Activated CD4-positive, alpha-beta memory T cell treated with anti-CD3 and anti-CD28 coated beads, Interleukin-2, amount 10 ng/mL, durations not matched to agents 7 days and 5 days (primary cell): ENCODE data around the gene IFITM10. TPM values are rescaled to one million over a fixed set of nuclear protein-coding genes. Genes with fewer than 3 reads are reported as not detected.

Experiments used
- CTCF ChIA-PET: fragments of 350-600 bp; sonication (Branson Sonifier 250); formaldehyde crosslinking; loops from one replicate; lab custom pipeline; 2021; ENCODE audit warnings: antibody characterized with exemption, inconsistent platforms; lab: Charles Lee
- POLR2A ChIA-PET: fragments of 350-600 bp; sonication (Branson Sonifier 250); formaldehyde crosslinking; loops from one replicate; lab custom pipeline; 2021; ENCODE audit warnings: antibody characterized with exemption; lab: Charles Lee
- DNase-seq: peaks from one replicate; pipeline ENCODE4 v3.0.0-alpha.2; 2020
- H3K27ac Mint-ChIP-seq: one replicate; pipeline ENCODE4 v1.8.0; 2021; ENCODE audit warnings: mild to moderate bottlenecking, mixed read lengths
- H3K27me3 Mint-ChIP-seq: one replicate; pipeline ENCODE4 v1.8.0; 2021; ENCODE audit warnings: mixed read lengths
- H3K36me3 Mint-ChIP-seq: one replicate; pipeline ENCODE4 v1.8.0; 2021; ENCODE audit warnings: low read depth, mixed read lengths
- H3K4me1 Mint-ChIP-seq: one replicate; pipeline ENCODE4 v1.8.0; 2021; ENCODE audit warnings: mixed read lengths
- H3K4me3 Mint-ChIP-seq: one replicate; pipeline ENCODE4 v1.8.0; 2021; ENCODE audit warnings: mild to moderate bottlenecking, mixed read lengths
- H3K9me3 Mint-ChIP-seq: one replicate; pipeline ENCODE4 v1.8.0; 2021; ENCODE audit warnings: mixed read lengths
- total RNA-seq, 2 experiments: library from RNA; stranded (reverse); gene quantifications; one replicate each; pipeline ENCODE4 v1.2.3, GENCODE V29; 2021

Gene IFITM10
- total RNA-seq, 2 experiments from 2014 or later: 0.70 to 1.3 TPM

DNA sequence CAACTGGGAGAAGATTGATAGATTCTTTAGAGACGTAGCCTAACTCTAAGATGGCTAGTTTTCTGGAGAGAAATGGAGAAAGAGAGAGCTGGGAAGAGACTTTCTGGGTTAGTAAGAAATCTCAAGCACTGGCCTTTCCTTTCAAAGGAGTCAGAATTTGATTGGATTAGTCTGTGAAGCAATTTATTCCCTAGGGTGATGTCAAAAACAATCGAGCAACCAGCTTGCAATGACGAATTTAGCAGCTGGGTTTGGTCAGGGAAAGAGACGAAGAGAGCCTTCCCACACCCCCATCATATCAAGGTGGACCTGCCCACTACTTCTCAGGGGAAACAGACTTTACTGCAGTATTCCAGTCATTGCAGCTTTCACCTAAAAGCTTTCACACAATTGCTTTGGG is 42.6 kb downstream of the IFITM10 start:
- CTCF ChIA-PET: interaction anchor here (1.1 to 4.0 kb wide), 4 partner anchors 14 to 175 kb away, joined by 4 to 27 read pairs (median 16); no protein-coding TSS in a partner anchor
- H3K4me1 Mint-ChIP-seq: peaks cover 6% of the 10 kb centered on the region

DNA sequence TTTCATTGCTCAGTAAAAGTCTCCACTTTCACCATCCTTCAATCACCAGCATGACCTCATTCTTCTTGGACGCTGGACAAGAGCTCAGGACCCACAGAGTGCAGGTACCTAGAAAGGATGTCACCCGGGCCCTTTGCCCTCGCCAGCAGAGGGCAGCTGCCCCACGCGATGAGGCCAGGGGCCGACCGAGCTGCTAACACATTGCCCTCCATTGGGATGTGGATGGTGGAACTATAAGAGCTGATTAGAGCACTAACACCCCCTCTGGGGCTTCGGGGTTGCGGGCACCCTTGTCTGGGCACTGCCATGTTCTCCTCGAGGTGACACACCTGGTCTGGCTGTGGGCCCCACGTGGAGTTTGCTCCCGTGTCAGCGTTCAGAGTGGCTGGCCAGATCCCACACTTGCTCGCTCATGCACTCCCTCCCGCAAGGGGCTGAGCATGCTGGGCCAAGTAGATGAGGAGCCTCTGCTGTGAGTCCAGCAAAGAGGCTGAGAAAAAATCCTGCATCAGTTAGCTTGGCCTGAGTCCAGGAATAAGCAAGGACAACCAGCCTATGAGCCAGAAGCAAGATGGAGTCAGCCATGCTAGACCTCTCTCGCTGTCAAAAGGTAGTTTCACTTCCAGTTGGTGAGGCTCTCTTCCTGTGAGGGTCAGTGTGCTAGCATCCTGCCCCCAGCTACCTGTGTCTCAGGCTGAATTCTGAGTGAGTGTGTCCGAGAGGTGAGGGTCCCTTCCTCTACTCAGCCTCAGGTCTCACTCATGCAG is 43.6 kb downstream of the IFITM10 start:
- DNase-seq: peak; percentile 38
- H3K36me3 Mint-ChIP-seq: peaks cover 2% of the 10 kb centered on the region
- H3K9me3 Mint-ChIP-seq: no peaks in the 10 kb centered on the region
- H3K4me3 Mint-ChIP-seq: no peak overlapping the region
- POLR2A ChIA-PET: interaction anchor here (1.0 kb wide), 1 partner anchor 51 kb away, joined by 3 read pairs; no protein-coding TSS in a partner anchor
- H3K27me3 Mint-ChIP-seq: peaks cover 21% of the 10 kb centered on the region
- H3K27ac Mint-ChIP-seq: no peak overlapping the region
- H3K4me1 Mint-ChIP-seq: peaks cover 6% of the 10 kb centered on the region
- CTCF ChIA-PET: interaction anchor here (1.1 to 4.0 kb wide), 5 partner anchors 13 to 176 kb away, joined by 4 to 27 read pairs (median 5); no protein-coding TSS in a partner anchor

More for the DNA sequence above, 42.6 kb downstream of the IFITM10 start:
- Mint-ChIP-seq H3K9me3 (no peaks in the 10 kb centered on the region), H3K36me3 (no peaks in the 10 kb centered on the region), H3K27me3 (peaks cover 24% of the 10 kb centered on the region), H3K4me3 (no peak overlapping the region), H3K27ac (no peak overlapping the region)
- no peak for DNase-seq
- POLR2A ChIA-PET: interaction anchor here (1.0 kb wide), 1 partner anchor 50 kb away, joined by 3 read pairs; no protein-coding TSS in a partner anchor

DNA sequence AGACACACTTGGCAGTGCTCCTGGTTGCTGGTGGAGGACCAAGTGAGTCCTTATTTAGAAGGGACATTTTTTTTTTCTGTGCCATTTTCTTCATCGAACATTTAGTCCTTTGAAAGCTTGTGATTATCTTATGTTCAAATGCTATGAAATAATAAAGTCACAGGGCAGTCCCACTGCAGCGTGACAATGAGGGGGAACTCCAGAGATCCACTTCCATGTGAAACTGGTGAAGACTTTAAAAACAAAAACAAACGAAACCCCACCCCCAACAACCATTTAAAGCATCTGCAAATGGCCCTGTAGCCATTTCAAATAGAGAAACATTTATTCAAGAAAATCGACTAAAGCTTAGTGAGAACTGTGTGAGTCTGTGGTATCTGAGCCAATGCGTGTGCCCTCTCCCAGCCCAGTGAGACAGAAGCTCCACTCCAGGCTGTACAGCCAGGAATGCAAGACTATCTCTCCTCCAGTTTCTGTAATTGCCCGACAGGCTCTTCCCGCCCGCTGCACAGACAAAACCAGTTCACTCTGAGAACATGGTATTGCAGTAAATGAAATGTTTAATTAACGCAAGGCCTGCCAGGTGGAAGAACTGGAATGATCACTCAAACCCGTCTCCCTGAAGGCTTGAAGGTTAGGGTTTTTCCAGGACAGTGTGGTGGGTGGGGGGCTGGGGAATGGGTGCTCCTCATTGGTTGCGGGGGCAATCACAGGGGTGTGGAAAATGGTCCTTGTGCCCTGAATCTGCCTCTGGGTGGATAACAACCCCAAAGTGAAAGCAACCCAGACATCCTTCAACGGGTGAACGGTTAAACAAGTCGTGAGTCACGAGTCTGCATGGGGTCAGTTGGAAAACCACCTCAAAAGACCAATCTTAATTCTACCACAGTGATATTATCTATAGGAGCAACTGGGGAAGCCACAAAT is 45.0 kb downstream of the IFITM10 start:
- peaks cover 7% of the 10 kb centered on the region for H3K36me3 Mint-ChIP-seq
- H3K4me1 Mint-ChIP-seq: peaks cover 8% of the 10 kb centered on the region
- peaks cover 2% of the 10 kb centered on the region for H3K9me3 Mint-ChIP-seq
- DNase-seq: no peak
- no peak overlapping the region for H3K27ac Mint-ChIP-seq
- H3K4me3 Mint-ChIP-seq: no peak overlapping the region
- H3K27me3 Mint-ChIP-seq: peaks cover 23% of the 10 kb centered on the region
- POLR2A ChIA-PET: no interaction called here
- CTCF ChIA-PET: interaction anchor here (1.3 to 4.0 kb wide), 4 partner anchors 11 to 127 kb away, joined by 4 to 27 read pairs (median 16); no protein-coding TSS in a partner anchor

DNA sequence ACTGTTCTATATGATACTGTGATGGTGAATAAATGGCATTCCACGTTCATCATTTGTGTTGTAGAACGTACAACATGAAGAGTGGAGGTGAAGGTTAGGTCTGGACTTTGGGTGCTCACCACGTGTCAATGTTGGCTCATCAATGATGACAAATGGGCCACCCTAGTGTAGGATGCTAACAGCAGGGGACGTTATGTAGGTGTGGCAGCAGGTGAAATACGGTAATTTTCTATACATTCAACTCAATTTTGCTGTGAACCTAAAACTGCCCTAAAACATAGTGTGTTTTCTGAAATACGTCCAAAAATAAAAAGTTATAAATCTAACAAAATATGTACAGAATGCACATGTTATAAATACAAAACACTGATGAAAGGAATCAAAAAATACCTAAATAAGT is 47.2 kb downstream of the IFITM10 start:
- H3K4me3 Mint-ChIP-seq: no peak overlapping the region
- CTCF ChIA-PET: interaction anchor here (1.2 to 1.3 kb wide), 2 partner anchors 9 to 130 kb away, joined by 5 read pairs; no protein-coding TSS in a partner anchor
- peaks cover 2% of the 10 kb centered on the region for H3K9me3 Mint-ChIP-seq
- POLR2A ChIA-PET: no interaction called here
- peaks cover 7% of the 10 kb centered on the region for H3K36me3 Mint-ChIP-seq
- no peak overlapping the region for H3K27ac Mint-ChIP-seq
- DNase-seq: no peak
- H3K27me3 Mint-ChIP-seq: peaks cover 14% of the 10 kb centered on the region
- H3K4me1 Mint-ChIP-seq: peaks cover 8% of the 10 kb centered on the region

DNA sequence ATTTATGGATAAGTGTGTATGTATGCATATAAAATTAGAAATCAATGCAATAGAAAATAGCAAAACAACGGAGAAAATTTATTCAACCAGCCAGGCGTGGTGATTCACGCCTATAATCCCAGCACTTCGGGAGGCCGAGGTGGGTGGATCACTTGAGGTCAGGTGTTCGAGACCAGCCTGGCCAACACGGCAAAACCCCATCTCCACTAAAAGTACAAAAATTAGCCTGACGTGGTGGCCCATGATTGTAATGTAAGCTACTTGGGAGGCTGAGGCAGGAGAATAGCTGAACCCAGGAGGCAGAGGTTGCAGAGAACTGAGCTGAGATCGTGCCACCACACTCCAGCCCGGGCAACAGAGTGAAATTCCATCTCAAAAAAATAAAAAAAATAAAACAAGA is 47.9 kb downstream of the IFITM10 start:
- Mint-ChIP-seq H3K4me3 (no peak overlapping the region), H3K4me1 (peaks cover 8% of the 10 kb centered on the region), H3K27me3 (peaks cover 17% of the 10 kb centered on the region), H3K9me3 (peaks cover 2% of the 10 kb centered on the region), H3K36me3 (peaks cover 7% of the 10 kb centered on the region), H3K27ac (no peak overlapping the region)
- no peak for DNase-seq
- CTCF ChIA-PET: interaction anchor here (2.6 kb wide), 1 partner anchor 130 kb away, joined by 15 read pairs; no protein-coding TSS in a partner anchor
- POLR2A ChIA-PET: no interaction called here

DNA sequence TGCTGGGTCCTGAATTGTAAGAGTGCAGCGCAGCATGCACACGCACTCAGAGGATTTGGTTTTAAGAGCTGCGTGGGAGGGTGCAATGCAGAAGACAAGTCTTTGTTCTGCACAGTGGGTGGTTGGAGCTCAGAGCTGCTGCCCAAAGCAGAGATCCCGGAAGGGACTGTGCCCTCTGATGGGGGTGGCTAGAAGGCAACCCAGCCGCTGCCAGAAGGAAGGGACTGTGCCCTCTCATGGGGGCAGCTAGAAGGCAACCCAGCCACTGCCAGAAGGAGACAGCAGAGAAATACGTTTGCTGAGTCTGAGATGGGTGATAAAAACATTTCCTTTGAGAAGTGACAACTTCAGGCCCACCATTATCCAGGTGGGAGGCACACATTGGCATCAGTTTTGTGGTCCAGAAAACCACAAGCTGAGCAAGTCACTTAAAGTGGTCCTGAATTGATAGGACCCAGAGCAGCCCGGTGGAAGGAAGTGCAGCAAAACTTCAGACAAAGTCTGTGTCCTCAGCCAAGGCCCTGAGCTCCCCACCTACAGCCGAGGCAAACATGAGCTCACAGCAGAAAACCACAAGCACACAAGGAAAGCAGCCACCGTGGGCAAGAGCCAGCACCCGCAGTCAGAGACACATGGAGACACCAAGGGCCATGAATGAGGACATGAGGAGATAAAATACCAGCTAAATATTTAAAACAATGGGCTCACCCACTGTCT is 49.1 kb downstream of the IFITM10 start:
- Mint-ChIP-seq H3K27me3 (peaks cover 18% of the 10 kb centered on the region), H3K27ac (no peak overlapping the region), H3K4me1 (peaks cover 8% of the 10 kb centered on the region), H3K36me3 (peaks cover 7% of the 10 kb centered on the region), H3K9me3 (peaks cover 2% of the 10 kb centered on the region), H3K4me3 (no peak overlapping the region)
- DNase-seq: no peak
- ChIA-PET POLR2A (interaction anchor here (0.5 to 0.9 kb wide), 2 partner anchors 13 to 122 kb away, joined by 3 read pairs; no protein-coding TSS in a partner anchor), CTCF (interaction anchor here (0.6 to 2.6 kb wide), 3 partner anchors 9 to 131 kb away, joined by 5 to 15 read pairs (median 12); no protein-coding TSS in a partner anchor)

DNA sequence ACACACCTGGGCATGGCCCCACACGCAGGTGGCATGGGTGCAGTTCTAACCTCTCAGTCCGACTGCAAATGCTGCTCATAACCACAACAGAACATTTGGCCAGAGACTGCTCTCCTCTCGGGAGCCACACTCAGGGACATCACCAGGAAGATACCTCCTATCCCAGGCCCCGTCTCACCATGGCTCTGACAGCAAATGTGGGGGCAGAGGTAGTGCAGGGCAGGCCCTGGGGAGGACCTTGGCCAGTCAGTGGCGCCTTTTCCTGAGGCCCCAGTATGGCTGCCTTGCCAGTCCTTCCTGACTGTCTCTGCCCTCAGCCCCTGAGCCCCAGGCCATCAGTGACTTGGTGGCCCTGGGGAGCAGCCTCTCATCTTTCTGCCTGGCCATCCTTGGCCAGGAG is 50.6 kb downstream of the IFITM10 start:
- H3K36me3 Mint-ChIP-seq: peaks cover 7% of the 10 kb centered on the region
- H3K4me1 Mint-ChIP-seq: peaks cover 3% of the 10 kb centered on the region
- H3K27me3 Mint-ChIP-seq: peaks cover 25% of the 10 kb centered on the region
- DNase-seq: no peak
- POLR2A ChIA-PET: no interaction called here
- CTCF ChIA-PET: interaction anchor here (2.3 to 2.6 kb wide), 2 partner anchors 47 to 132 kb away, joined by 12 to 15 read pairs; no protein-coding TSS in a partner anchor
- no peak overlapping the region for H3K27ac Mint-ChIP-seq
- no peak overlapping the region for H3K4me3 Mint-ChIP-seq
- peaks cover 2% of the 10 kb centered on the region for H3K9me3 Mint-ChIP-seq

DNA sequence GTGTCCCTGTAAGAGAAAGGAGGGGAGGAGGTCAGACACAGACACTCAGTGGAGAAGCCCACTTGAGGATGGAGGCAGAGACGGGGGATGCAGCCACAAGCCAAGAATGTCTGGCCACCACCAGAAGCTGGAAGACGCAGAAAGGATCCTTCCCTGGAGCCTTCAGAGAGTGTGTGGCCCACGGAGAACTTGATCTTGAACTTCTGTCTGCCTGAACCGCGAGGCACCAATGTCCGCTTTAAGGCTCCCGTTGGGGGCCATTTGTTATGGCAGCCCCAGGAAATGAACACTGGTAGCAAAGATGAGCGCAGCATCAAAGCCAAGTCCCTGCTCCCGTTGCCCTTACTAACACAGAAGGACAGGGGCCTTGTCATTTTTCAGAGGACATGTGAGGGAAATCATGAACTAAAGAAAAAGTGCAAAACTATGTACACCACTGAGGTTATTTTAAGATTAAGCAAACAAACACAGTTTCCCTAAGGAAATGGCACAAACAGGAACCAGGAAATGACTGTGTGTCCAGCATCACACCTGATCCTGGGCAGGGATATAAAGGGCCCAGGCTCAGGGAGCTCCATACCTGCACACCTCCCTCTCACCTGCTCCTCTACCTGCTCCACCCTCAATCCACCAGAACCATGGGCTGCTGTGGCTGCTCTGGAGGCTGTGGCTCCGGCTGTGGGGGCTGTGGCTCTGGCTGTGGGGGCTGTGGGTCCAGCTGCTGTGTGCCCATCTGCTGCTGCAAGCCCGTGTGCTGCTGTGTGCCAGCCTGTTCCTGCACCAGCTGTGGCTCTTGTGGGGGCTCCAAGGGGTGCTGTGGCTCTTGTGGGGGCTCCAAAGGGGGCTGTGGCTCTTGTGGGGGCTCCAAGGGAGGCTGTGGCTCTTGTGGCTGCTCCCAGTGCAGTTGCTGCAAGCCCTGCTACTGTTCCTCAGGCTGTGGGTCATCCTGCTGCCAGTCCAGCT is 53.5 kb downstream of the IFITM10 start, which contains the start of gene KRTAP5-6:
TSS of gene KRTAP5-6 (plus strand) at position 588 of the 963 bp plus-strand sequence. CDS start at position 639, 51 bp downstream.
- POLR2A ChIA-PET: no interaction called here
- no peak within 1 kb of the TSS for H3K4me3 Mint-ChIP-seq
- H3K36me3 Mint-ChIP-seq: peaks cover 6% of the 10 kb centered on the region
- no peak for DNase-seq
- CTCF ChIA-PET: interaction anchor here (2.9 kb wide), 1 partner anchor 136 kb away, joined by 15 read pairs; no protein-coding TSS in a partner anchor
- peaks cover 28% of the 10 kb centered on the region for H3K27me3 Mint-ChIP-seq
- no peak within 1 kb of the TSS for H3K27ac Mint-ChIP-seq
- H3K4me1 Mint-ChIP-seq: peaks cover 6% of the 10 kb centered on the region
- H3K9me3 Mint-ChIP-seq: peaks cover 2% of the 10 kb centered on the region

DNA sequence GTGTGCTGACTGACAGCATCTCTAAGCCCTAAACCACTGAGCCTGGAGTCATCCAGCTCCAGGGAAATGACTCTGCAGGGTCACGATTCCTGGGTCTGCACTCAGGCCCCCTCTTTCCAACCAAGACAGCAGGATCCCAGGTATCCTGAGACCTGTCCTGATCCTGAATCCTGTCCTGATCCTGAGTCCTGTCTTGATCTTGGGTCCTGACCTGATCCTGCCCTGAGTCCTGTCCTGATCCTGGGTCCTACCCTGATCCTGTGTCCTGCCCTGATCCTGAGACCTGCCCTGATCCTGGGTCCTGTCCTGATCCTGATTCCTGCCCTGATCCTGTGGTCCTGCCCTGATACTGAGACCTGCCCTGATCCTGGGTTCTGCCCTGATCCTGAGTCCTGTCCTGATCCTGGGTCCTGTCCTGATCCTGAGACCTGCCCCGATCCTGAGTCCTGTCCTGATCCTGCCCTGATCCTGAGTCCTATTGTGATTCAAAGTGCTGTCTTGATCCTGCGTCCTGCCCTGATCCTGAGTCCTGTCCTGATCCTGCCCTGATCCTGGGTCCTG is 54.8 kb downstream of the IFITM10 start:
- Mint-ChIP-seq H3K27me3 (peaks cover 31% of the 10 kb centered on the region), H3K36me3 (no peaks in the 10 kb centered on the region), H3K4me1 (peaks cover 4% of the 10 kb centered on the region), H3K9me3 (no peaks in the 10 kb centered on the region), H3K4me3 (no peak overlapping the region), H3K27ac (no peak overlapping the region)
- DNase-seq: no peak
- CTCF ChIA-PET: interaction anchor here (2.4 to 5.4 kb wide), 3 partner anchors 44 to 137 kb away, joined by 28 to 287 read pairs (median 58); partner anchors contain the start of gene SYT8
- POLR2A ChIA-PET: no interaction called here

DNA sequence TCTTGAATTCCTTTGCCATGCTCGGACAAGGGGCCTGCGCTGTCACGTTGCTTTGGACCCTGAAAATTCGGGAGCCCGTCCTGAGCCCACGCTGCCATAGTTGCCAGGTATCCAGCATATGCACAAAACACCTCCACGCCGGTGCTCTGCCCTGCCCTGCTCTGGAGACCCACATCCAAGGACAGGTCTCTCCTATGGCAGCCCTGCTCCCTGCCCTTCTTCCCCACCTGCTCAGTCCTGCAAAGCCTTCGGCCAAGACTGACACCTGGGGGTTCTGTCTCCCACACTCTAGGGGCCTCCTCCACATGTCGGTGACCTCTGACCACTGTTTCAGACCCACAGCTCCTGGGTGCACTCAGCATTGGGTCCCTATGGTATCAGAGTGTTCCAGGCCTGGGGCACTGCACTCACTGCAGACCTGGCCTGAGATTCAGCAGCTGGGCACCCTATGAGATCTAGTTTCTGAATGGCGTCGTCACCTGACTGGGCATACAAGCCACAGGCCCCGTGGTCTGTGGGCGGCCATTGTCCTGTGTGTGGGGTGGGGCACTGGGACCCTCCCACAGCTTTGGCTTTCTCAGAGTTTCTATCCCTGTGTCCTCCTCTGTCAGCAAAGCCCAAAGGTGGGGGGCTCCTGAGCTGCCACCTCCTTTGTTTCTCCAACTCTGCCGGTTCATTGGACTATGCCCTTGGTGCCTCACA is 55.4 kb downstream of the IFITM10 start:
- Mint-ChIP-seq H3K4me3 (no peak overlapping the region), H3K36me3 (no peaks in the 10 kb centered on the region), H3K9me3 (no peaks in the 10 kb centered on the region), H3K27me3 (peaks cover 36% of the 10 kb centered on the region), H3K4me1 (peaks cover 4% of the 10 kb centered on the region), H3K27ac (no peak overlapping the region)
- POLR2A ChIA-PET: interaction anchor here (1.8 kb wide), 1 partner anchor 138 kb away, joined by 18 read pairs; no protein-coding TSS in a partner anchor
- CTCF ChIA-PET: interaction anchor here (0.9 to 5.4 kb wide), 26 partner anchors 9 to 457 kb away, joined by 3 to 287 read pairs (median 6); partner anchors contain the start of genes CTSD and SYT8
- DNase-seq: no peak
